CD4-positive, alpha-beta T cell (primary cell): ENCODE results near the gene SUCO. TPM values are rescaled to one million over a fixed set of nuclear protein-coding genes. Genes with fewer than 3 reads are reported as not detected.

Experiments
- ATAC-seq: fragments of 200-7000 bp; cut with Tn5 transposase; one replicate; pipeline ENCODE4 v1.10.0; 2022; ENCODE audit warnings: mild to moderate bottlenecking; ENCODE audit not compliant: poor library complexity
- CTCF ChIA-PET: fragments of 350-600 bp; sonication (Branson Sonifier 250); formaldehyde crosslinking; loops from one replicate; lab custom pipeline; 2021; ENCODE audit warnings: antibody characterized with exemption, inconsistent platforms; lab: Charles Lee
- POLR2A ChIA-PET: fragments of 350-600 bp; sonication (Branson Sonifier 250); formaldehyde crosslinking; loops from one replicate; lab custom pipeline; 2021; ENCODE audit warnings: antibody characterized with exemption, inconsistent platforms; lab: Charles Lee
- DNase-seq, 14 experiments: peaks; one replicate each; pipeline ENCODE4 v3.0.0-alpha.2; 2013 to 2020; ENCODE audit warnings: mixed read lengths in 2 of 14
- H3K27ac ChIP-seq, 2 donors: one replicate each; pipeline versions ENCODE4 v1.5.1 to v1.7.0; 2013; ENCODE audit warnings: low read length in 2 of 2, low read depth in 1 of 2, mild to moderate bottlenecking in 1 of 2
- H3K27me3 ChIP-seq, 2 experiments: 1 replicate in 1 of 2; 2 replicates in 1 of 2; pipeline versions ENCODE4 v1.6.1 to v1.7.0; 2013; ENCODE audit warnings: low read length in 2 of 2, control low read depth in 1 of 2, mild to moderate bottlenecking in 1 of 2, moderate library complexity in 1 of 2; ENCODE audit not compliant: insufficient read depth in 2 of 2, control insufficient read depth in 1 of 2
- H3K36me3 ChIP-seq: one replicate; pipeline ENCODE4 v1.6.1; 2013; ENCODE audit warnings: low read length, control low read depth; ENCODE audit not compliant: insufficient read depth
- H3K4me1 ChIP-seq: one replicate; pipeline ENCODE4 v1.6.1; 2013; ENCODE audit warnings: low read length, control low read depth; ENCODE audit not compliant: insufficient read depth
- H3K4me3 ChIP-seq: one replicate; pipeline ENCODE4 v1.5.1; 2013; ENCODE audit warnings: mild to moderate bottlenecking, low read length, moderate library complexity
- H3K9me3 ChIP-seq, 2 experiments: 1 replicate in 1 of 2; 2 replicates in 1 of 2; pipeline versions ENCODE4 v1.6.1 to v1.7.0; 2013; ENCODE audit warnings: low read length in 2 of 2, mild to moderate bottlenecking in 2 of 2, control low read depth in 1 of 2, moderate library complexity in 1 of 2; ENCODE audit not compliant: control insufficient read depth in 1 of 2, insufficient read depth in 1 of 2
- H3K27ac Mint-ChIP-seq: one replicate; pipeline ENCODE4 v1.8.0; 2020; ENCODE audit warnings: mixed read lengths
- H3K27me3 Mint-ChIP-seq: one replicate; pipeline ENCODE4 v1.8.0; 2021; ENCODE audit warnings: mixed read lengths
- H3K36me3 Mint-ChIP-seq: one replicate; pipeline ENCODE4 v1.8.0; 2021; ENCODE audit warnings: low read depth, mixed read lengths
- H3K4me1 Mint-ChIP-seq: one replicate; pipeline ENCODE4 v1.8.0; 2021; ENCODE audit warnings: low read depth, mixed read lengths
- H3K4me3 Mint-ChIP-seq: one replicate; pipeline ENCODE4 v1.8.0; 2020; ENCODE audit warnings: mild to moderate bottlenecking, mixed read lengths
- H3K9me3 Mint-ChIP-seq: one replicate; pipeline ENCODE4 v1.8.0; 2020; ENCODE audit warnings: mixed read lengths
- CTCF ChIP-seq: fragments of 200-600 bp; IDR thresholded peaks from one replicate; pipeline ENCODE4 v1.8.0; 2022; ENCODE audit warnings: antibody characterized with exemption, mild to moderate bottlenecking
- intact Hi-C, 2 experiments: fragments of 100-400 bp; cut with DNase I in 1 of 2; cut with micrococcal nuclease in 1 of 2; formaldehyde crosslinking; loops; one replicate each; pipeline versions ENCODE4 v1.15.1 to v1.9.0; 2023 to 2025; cut with DNase I, micrococcal nuclease
- total RNA-seq, 174 experiments: library from RNA in 2 of 174; stranded (reverse) in 2 of 174; gene quantifications; one replicate each; pipeline ENCODE4 v1.2.3 and lab custom pipeline; 2021 to 2026

SUCO gene
- total RNA-seq, 2 experiments from 2014 or later = 93.1 to 104 TPM

DNA sequence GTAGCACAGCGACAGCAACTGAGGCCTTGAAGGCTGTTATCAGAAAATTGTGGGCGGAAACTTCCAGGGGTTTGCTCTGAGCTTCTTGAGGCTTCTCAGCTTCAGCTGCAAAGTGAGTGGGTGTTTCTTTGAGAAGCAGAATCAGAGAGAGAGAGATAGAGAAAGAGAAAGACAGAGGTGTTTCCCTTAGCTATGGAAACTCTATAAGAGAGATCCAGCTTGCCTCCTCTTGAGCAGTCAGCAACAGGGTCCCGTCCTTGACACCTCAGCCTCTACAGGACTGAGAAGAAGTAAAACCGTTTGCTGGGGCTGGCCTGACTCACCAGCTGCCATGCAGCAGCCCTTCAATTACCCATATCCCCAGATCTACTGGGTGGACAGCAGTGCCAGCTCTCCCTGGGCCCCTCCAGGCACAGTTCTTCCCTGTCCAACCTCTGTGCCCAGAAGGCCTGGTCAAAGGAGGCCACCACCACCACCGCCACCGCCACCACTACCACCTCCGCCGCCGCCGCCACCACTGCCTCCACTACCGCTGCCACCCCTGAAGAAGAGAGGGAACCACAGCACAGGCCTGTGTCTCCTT, 126.0 kb downstream of the SUCO start, which contains the start of gene FASLG:
FASLG (plus strand) TSS at position 233 of the 583 bp plus-strand sequence; CDS start at position 332, 99 bp downstream.
- Mint-ChIP-seq H3K4me3 (peak within 1 kb of the TSS; percentile 77), H3K4me1 (peaks cover 62% of the 10 kb centered on the region), H3K9me3 (no peaks in the 10 kb centered on the region), H3K27ac (peak within 1 kb of the TSS; percentile 62), H3K36me3 (no peaks in the 10 kb centered on the region), H3K27me3 (no peaks in the 10 kb centered on the region)
- Histone ChIP-seq H3K4me3 (peak within 1 kb of the TSS; percentile 60), H3K27me3 (no peaks in the 10 kb centered on the region), H3K9me3 (no peaks in the 10 kb centered on the region), H3K36me3 (no peaks in the 10 kb centered on the region), H3K4me1 (peaks cover 51% of the 10 kb centered on the region), H3K27ac (peak within 1 kb of the TSS in 1 of 2 donors; percentile 48)
- intact Hi-C loops = no loop called here
- TF ChIP-seq CTCF = no peak
- ATAC-seq = peak; percentile 10
- DNase-seq = peak in 6 of 14 experiments; percentile 24 to 77 (median 53)
- POLR2A ChIA-PET = interaction anchor here (0.8 to 1.9 kb wide), 10 partner anchors 12 to 61 kb away, joined by 3 to 7 read pairs (median 4); no protein-coding TSS in a partner anchor
- CTCF ChIA-PET = interaction anchor here (0.9 to 1.3 kb wide), 3 partner anchors 22 to 61 kb away, joined by 3 read pairs; no protein-coding TSS in a partner anchor

- Histone ChIP-seq H3K27ac (no peak overlapping the region), H3K4me1 (peaks cover 51% of the 10 kb centered on the region), H3K27me3 (no peaks in the 10 kb centered on the region), H3K4me3 (peak overlapping the region; percentile 60), H3K36me3 (peaks cover 18% of the 10 kb centered on the region), H3K9me3 (no peaks in the 10 kb centered on the region)
- intact Hi-C loops = loop anchor here in 1 of 2 experiments (5.0 kb wide), 3 partner anchors 34 to 56 kb away; no protein-coding TSS in a partner anchor
- peak overlapping the region; percentile 77 for H3K4me3 Mint-ChIP-seq
- H3K4me1 Mint-ChIP-seq = peaks cover 64% of the 10 kb centered on the region
- DNase-seq = peak in 1 of 14 experiments; percentile 53
- no peaks in the 10 kb centered on the region for H3K27me3 Mint-ChIP-seq
- TF ChIP-seq CTCF = no peak
- ChIA-PET CTCF (no interaction called here), POLR2A (interaction anchor here (1.0 to 1.9 kb wide), 3 partner anchors 9 to 21 kb away, joined by 4 to 5 read pairs (median 5); no protein-coding TSS in a partner anchor)
- no peak for ATAC-seq
- no peaks in the 10 kb centered on the region for H3K9me3 Mint-ChIP-seq
- H3K27ac Mint-ChIP-seq = peak overlapping the region; percentile 36
- H3K36me3 Mint-ChIP-seq = no peaks in the 10 kb centered on the region
Observed at GRCh38 chr1:172661107-172661506, 128.2 kb downstream of the SUCO start.

Other genes starting within 250 kb of the SUCO start
- gene C1orf105, start 112.5 kb upstream of the SUCO start, total RNA-seq = not detected
- 10 to 100 TPM; 23.7 to 27.1 TPM for gene PIGC, start 89.1 kb upstream of the SUCO start, total RNA-seq
- gene FASLG, start 126.0 kb downstream of the SUCO start, total RNA-seq = under 1 TPM; 0.11 to 0.80 TPM